GM12878 (cell line): ENCODE measurements around the gene CNPY2. TPM values are rescaled to one million over a fixed set of nuclear protein-coding genes. Genes with fewer than 3 reads are reported as not detected.

Experiments used
- ATAC-seq: fragments of 200-7000 bp; cut with Tn5 transposase; 3 replicates; pipeline ENCODE4 v1.9.1; 2020; ENCODE audit warnings: mild to moderate bottlenecking, moderate library complexity
- BruUV-seq: library from RNA; stranded (reverse); fragments of 400-500 nt; replicated peaks from 2 replicates; lab custom pipeline; 2021; lab: Mats Ljungman, UMichigan
- CTCF ChIA-PET: fragments of 300-600 bp; sonication (Branson Sonifier 250); formaldehyde crosslinking; extraction: SDS; loops from one replicate; lab custom pipeline; 2021; ENCODE audit warnings: inconsistent platforms; lab: Yijun Ruan, JAX
- POLR2A ChIA-PET: fragments of 350-600 bp; formaldehyde crosslinking; extraction: SDS; loops from one replicate; lab custom pipeline; 2021; ENCODE audit warnings: inconsistent platforms; lab: Charles Lee
- RAD21 ChIA-PET: fragments of 300-600 bp; sonication (Branson Sonifier 250); formaldehyde crosslinking; loops from one replicate; lab custom pipeline; 2023; ENCODE audit warnings: antibody characterized with exemption; ENCODE audit not compliant: unreplicated experiment; lab: Charles Lee
- SMC1A ChIA-PET: fragments of 300-600 bp; sonication (Branson Sonifier 250); formaldehyde crosslinking; loops from one replicate; lab custom pipeline; 2023; ENCODE audit not compliant: unreplicated experiment, uncharacterized antibody; lab: Charles Lee
- DNase-seq: peaks from one replicate; pipeline ENCODE4 v3.0.0-alpha.2; 2011; ENCODE audit warnings: low read depth, low spot score
- FAIRE-seq: peaks from 3 replicates; lab custom pipeline; 2011; peaks lifted over from hg19 to GRCh38; lab: Jason Lieb, UNC
- H2AFZ ChIP-seq: 2 replicates; pipeline ENCODE4 v1.6.0; 2011; ENCODE audit warnings: low read depth, low read length, control low read depth; ENCODE audit not compliant: control insufficient read depth
- H3K27ac ChIP-seq: 2 replicates; pipeline ENCODE4 v1.5.1; 2011; ENCODE audit warnings: control low read depth; ENCODE audit not compliant: control insufficient read depth, insufficient read depth
- H3K27me3 ChIP-seq, 2 experiments: replicated peaks in 1 of 2; 2 replicates each; pipeline versions ENCODE4 v1.6.0 to v1.6.1; 2011; ENCODE audit warnings: low read length in 1 of 2; ENCODE audit not compliant: control insufficient read depth in 2 of 2, insufficient read depth in 2 of 2
- H3K36me3 ChIP-seq, 2 experiments: 2 replicates each; pipeline ENCODE4 v1.5.1; 2011; ENCODE audit warnings: low read length in 1 of 2; ENCODE audit not compliant: control insufficient read depth in 2 of 2, insufficient read depth in 2 of 2
- H3K4me1 ChIP-seq: 2 replicates; pipeline ENCODE4 v1.6.1; 2011; ENCODE audit warnings: mild to moderate bottlenecking, low read length, moderate library complexity, mixed read lengths; ENCODE audit not compliant: control insufficient read depth, insufficient read depth
- H3K4me2 ChIP-seq: 2 replicates; pipeline ENCODE4 v1.6.0; 2011; ENCODE audit warnings: control low read depth; ENCODE audit not compliant: control insufficient read depth, insufficient read depth
- H3K4me3 ChIP-seq: fragments of 200-600 bp; sonication (generic); 2 replicates; pipeline ENCODE4 v1.5.1; 2016
- H3K79me2 ChIP-seq: 2 replicates; pipeline ENCODE4 v1.6.0; 2011; ENCODE audit warnings: low read length; ENCODE audit not compliant: control insufficient read depth, insufficient read depth
- H3K9ac ChIP-seq: 2 replicates; pipeline ENCODE4 v1.8.0; 2011; ENCODE audit warnings: low read length, control low read depth, mixed read lengths; ENCODE audit not compliant: control insufficient read depth, insufficient read depth
- H3K9me3 ChIP-seq: replicated peaks from 3 replicates; pipeline ENCODE4 v1.5.1; 2011; ENCODE audit warnings: mild to moderate bottlenecking, low read length; ENCODE audit not compliant: control insufficient read depth, insufficient read depth
- H4K20me1 ChIP-seq: 2 replicates; pipeline ENCODE4 v1.6.0; 2011; ENCODE audit not compliant: control insufficient read depth, insufficient read depth
- BACH1 ChIP-seq: fragments of 450-650 bp; IDR thresholded peaks from 2 replicates; pipeline ENCODE4 v1.6.1; 2017; ENCODE audit warnings: mild to moderate bottlenecking, borderline replicate concordance
- BCL11A ChIP-seq: IDR thresholded peaks from 2 replicates; pipeline ENCODE4 v1.6.1; 2011; ENCODE audit warnings: low read depth, low read length
- CHD1 ChIP-seq: IDR thresholded peaks from 2 replicates; pipeline ENCODE4 v1.6.1; 2012; ENCODE audit warnings: low read depth, low read length, improper control_type of control experiment
- CTCF ChIP-seq, 3 experiments: IDR thresholded peaks in 2 of 3; conservative IDR thresholded peaks in 1 of 3; 2 replicates each; pipeline ENCODE4 v1.5.1; 2011; ENCODE audit warnings: low read depth in 3 of 3, low read length in 3 of 3, mild to moderate bottlenecking in 3 of 3, control low read depth in 2 of 3, moderate library complexity in 2 of 3, inconsistent platforms in 1 of 3, mixed read lengths in 1 of 3; ENCODE audit not compliant: control insufficient read depth in 2 of 3, insufficient read depth in 1 of 3; ENCODE audit errors: extremely low read depth in 1 of 3
- GABPA ChIP-seq: IDR thresholded peaks from 2 replicates; pipeline ENCODE4 v1.6.1; 2014; ENCODE audit warnings: antibody characterized with exemption, low read depth, mild to moderate bottlenecking, inconsistent platforms
- HDAC6 ChIP-seq: fragments of 200-600 bp; sonication (generic); IDR thresholded peaks from one replicate; pipeline ENCODE4 v1.8.0; 2017; ENCODE audit warnings: antibody characterized with exemption; ENCODE audit not compliant: unreplicated experiment
- HDGF ChIP-seq: fragments of 450-650 bp; IDR thresholded peaks from 2 replicates; pipeline ENCODE4 v1.6.1; 2016; ENCODE audit warnings: antibody characterized with exemption
- IKZF1 ChIP-seq: fragments of 450-650 bp; conservative IDR thresholded peaks from 2 replicates; pipeline ENCODE4 v1.6.1; 2017; ENCODE audit warnings: antibody characterized with exemption, mild to moderate bottlenecking
- MYB ChIP-seq: fragments of 150-350 bp; IDR thresholded peaks from 2 replicates; pipeline ENCODE4 v1.6.1; 2014; ENCODE audit warnings: mild to moderate bottlenecking, low read depth, low read length, borderline replicate concordance
- NBN ChIP-seq: fragments of 450-650 bp; IDR thresholded peaks from 2 replicates; pipeline ENCODE4 v1.6.1; 2016
- NKRF ChIP-seq: fragments of 450-650 bp; conservative IDR thresholded peaks from 2 replicates; pipeline ENCODE4 v1.6.1; 2017; ENCODE audit warnings: mild to moderate bottlenecking, moderate library complexity
- POLR2A ChIP-seq: IDR thresholded peaks from 2 replicates; pipeline ENCODE4 v1.6.1; 2011; ENCODE audit warnings: low read depth, mild to moderate bottlenecking, low read length
- RBBP5 ChIP-seq: fragments of 200-600 bp; sonication (generic); conservative IDR thresholded peaks from 2 replicates; pipeline ENCODE4 v1.6.1; 2016
- SPI1 ChIP-seq: IDR thresholded peaks from 2 replicates; pipeline ENCODE4 v1.6.1; 2011; ENCODE audit warnings: low read depth, mild to moderate bottlenecking, low read length, moderate library complexity, borderline replicate concordance; ENCODE audit not compliant: insufficient read depth
- STAT3 ChIP-seq: IDR thresholded peaks from 2 replicates; pipeline ENCODE4 v1.6.1; 2011; ENCODE audit warnings: low read depth, low read length, improper control_type of control experiment
- USF1 ChIP-seq: IDR thresholded peaks from 2 replicates; pipeline ENCODE4 v1.6.1; 2011; ENCODE audit warnings: borderline replicate concordance, low read depth, mild to moderate bottlenecking, moderate library complexity, mixed read lengths, low read length; ENCODE audit not compliant: insufficient read depth; ENCODE audit errors: extremely low read length
- YBX1 ChIP-seq: fragments of 450-650 bp; IDR thresholded peaks from 2 replicates; pipeline ENCODE4 v1.6.1; 2016; ENCODE audit warnings: antibody characterized with exemption
- ZBTB11 ChIP-seq: fragments of 450-650 bp; formaldehyde crosslinking; IDR thresholded peaks from 2 replicates; pipeline ENCODE4 v1.5.0; 2022; ENCODE audit warnings: mild to moderate bottlenecking, missing genetic modification characterization
- ZNF274 ChIP-seq: IDR thresholded peaks from one replicate; pipeline ENCODE4 v1.8.0; 2011; ENCODE audit not compliant: insufficient read length, insufficient read depth
- WGBS: methylation state at CpG from one replicate; pipeline ENCODE4 v1.1.6; 2016; ENCODE audit warnings: low lambda C conversion rate; ENCODE audit not compliant: insufficient replicate concordance, insufficient coverage; ENCODE audit errors: missing lambda C conversion rate; 5-methylcytosine and 5-hydroxymethylcytosine counted together
- in situ Hi-C: fragments of 300-500 bp; cut with MboI; formaldehyde crosslinking; loops from 9 replicates; pipeline ENCODE4 v1.14.3; 2018; ENCODE audit warnings: mixed read lengths
- intact Hi-C: fragments of 100-400 bp; cut with micrococcal nuclease; formaldehyde crosslinking; loops from one replicate; pipeline ENCODE4 v1.14.2; 2022; ENCODE audit not compliant: unreplicated experiment
- polyA plus RNA-seq, 11 experiments: library from polyadenylated mRNA; depleted of rRNA in 4 of 11; unstranded in 6 of 11; stranded (reverse) in 5 of 11; fragments of >200 nt; fragmentation: Nextera tagmentation in 4 of 11; fragmentation: Illumina TruSeq in 1 of 11; extraction: Ambion mirVana in 4 of 11; extraction: Trizol in 1 of 11; gene quantifications; 1 replicate in 1 of 11; 2 replicates in 10 of 11; pipeline versions ENCODE4 v1.2.1 to v1.2.3, GENCODE V29; 2011 to 2016; ENCODE audit warnings: inconsistent platforms in 2 of 11, missing spikeins in 2 of 11, low read depth in 1 of 11
- total RNA-seq, 4 experiments: library from RNA; depleted of rRNA in 3 of 4; stranded (reverse); fragments of >200 nt in 3 of 4; fragmentation: Illumina TruSeq in 1 of 4; extraction: Trizol in 1 of 4; gene quantifications; 2 replicates each; pipeline versions ENCODE4 v1.2.1 to v1.2.3, GENCODE V29; 2013 to 2021

Gene CNPY2
- total and polyA plus RNA-seq, 10 of the 15 experiments (the other 5 are each of a cell fraction or from before 2014, with no cell fraction given) = 25.0 to 276 (median 87.8) TPM

- Histone ChIP-seq H3K27ac (no peak overlapping the region), H3K27me3 (no peaks in the 10 kb centered on the region), H3K36me3 (peaks cover 0 to 3% of the 10 kb centered on the region in 2 experiments; a peak in 2 of 4 replicates), H3K9me3 (no peaks in the 10 kb centered on the region), H3K4me3 (no peak overlapping the region), H4K20me1 (no peaks in the 10 kb centered on the region), H3K4me1 (peaks cover 11% of the 10 kb centered on the region), H3K4me2 (no peak overlapping the region), H2AFZ (no peak overlapping the region), H3K79me2 (peaks cover 9% of the 10 kb centered on the region), H3K9ac (no peak overlapping the region)
- ChIA-PET RAD21 (no interaction called here), SMC1A (no interaction called here), POLR2A (no interaction called here), CTCF (no interaction called here)
- in situ Hi-C loops = no loop called here
- BruUV-seq = no TSS peak
- intact Hi-C loops = no loop called here
- FAIRE-seq (no peak), ATAC-seq (no peak), DNase-seq (no peak)
- TF ChIP-seq ZBTB11 (CRISPR knock-in tag) (no peak), BACH1 (no peak), CHD1 (no peak), USF1 (no peak), HDAC6 (no peak), POLR2A (no peak), BCL11A (no peak), ZNF274 (no peak), HDGF (no peak), SPI1 (no peak), RBBP5 (no peak), STAT3 (no peak), IKZF1 (no peak), NBN (no peak), NKRF (no peak), MYB (no peak), GABPA (no peak), CTCF (IDR thresholded peaks at IDR 0.05 in 2 of 3, conservative IDR thresholded peaks at IDR 0.05 in 1 of 3; ENCODE audit: control insufficient read depth in 2 of 3, extremely low read depth in 1 of 3, insufficient read depth in 1 of 3, low read depth in 3 of 3, low read length in 3 of 3) (no peak), YBX1 (no peak)
- WGBS = 77% methylated on average over 3 of the region's 3 CpGs
Measured at GRCh38 chr12:56304276-56304675, 11.5 kb downstream of the CNPY2 start.
